Dermis lymphatic vessel endothelial cell (primary cell): ENCODE data around the gene ZNF490. TPM values are rescaled to one million over a fixed set of nuclear protein-coding genes. Genes with fewer than 3 reads are reported as not detected.

Source experiments
- total RNA-seq: library from RNA; depleted of rRNA; stranded (reverse); fragments of >200 nt; gene quantifications from 2 replicates; pipeline ENCODE4 v1.2.1, GENCODE V29; 2014

ZNF490 gene
- 7.4 and 8.1 TPM in 2 replicates for total RNA-seq

DNA sequence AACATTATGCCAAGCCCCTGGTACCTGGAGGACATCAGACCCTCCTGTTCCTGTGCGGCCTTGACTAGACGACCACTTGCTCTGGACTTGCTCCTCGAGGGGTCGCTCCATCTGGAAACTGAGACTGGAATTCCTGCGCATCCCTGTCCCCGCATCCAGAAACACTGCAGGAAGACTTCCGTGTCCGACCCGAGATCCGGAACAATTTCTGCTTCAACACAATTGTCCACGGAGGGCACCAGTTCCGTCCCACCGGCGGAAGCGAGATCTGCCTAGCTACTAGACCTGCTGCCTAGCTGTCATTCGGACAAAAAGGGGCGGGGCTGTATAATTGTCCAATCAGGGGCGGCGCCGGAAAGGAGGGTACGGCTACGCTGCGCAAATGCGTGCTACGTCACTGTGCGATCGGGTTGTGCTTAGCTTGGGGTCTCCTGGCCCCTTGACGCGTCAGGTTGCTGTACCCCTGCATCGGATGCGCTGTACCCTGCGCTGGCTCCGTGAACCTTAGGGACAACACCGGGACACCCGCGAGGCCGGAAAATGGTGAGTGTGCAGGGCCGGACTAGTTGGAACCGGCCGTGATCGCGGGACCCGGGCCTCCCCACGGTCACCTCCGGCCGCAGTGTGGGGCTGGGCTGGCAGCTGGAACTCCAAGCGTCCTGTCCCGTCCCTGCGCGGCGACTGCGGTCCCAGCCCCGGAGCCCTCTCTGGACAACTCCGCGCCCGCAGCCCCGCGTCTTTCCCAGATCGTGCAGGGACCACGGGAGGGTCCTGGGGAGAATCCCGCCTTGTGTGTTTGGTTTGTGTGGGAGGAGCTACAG is at the start of gene ZNF490, which contains the start of gene ZNF791:
Gene ZNF490, minus strand, starts transcription at position 274 of the 821 bp plus-strand sequence. Its CDS starts 133 bp downstream, at position 141.
Gene ZNF791, plus strand, starts transcription at position 381 of the 821 bp plus-strand sequence. Its CDS starts 160 bp downstream, at position 541.

DNA sequence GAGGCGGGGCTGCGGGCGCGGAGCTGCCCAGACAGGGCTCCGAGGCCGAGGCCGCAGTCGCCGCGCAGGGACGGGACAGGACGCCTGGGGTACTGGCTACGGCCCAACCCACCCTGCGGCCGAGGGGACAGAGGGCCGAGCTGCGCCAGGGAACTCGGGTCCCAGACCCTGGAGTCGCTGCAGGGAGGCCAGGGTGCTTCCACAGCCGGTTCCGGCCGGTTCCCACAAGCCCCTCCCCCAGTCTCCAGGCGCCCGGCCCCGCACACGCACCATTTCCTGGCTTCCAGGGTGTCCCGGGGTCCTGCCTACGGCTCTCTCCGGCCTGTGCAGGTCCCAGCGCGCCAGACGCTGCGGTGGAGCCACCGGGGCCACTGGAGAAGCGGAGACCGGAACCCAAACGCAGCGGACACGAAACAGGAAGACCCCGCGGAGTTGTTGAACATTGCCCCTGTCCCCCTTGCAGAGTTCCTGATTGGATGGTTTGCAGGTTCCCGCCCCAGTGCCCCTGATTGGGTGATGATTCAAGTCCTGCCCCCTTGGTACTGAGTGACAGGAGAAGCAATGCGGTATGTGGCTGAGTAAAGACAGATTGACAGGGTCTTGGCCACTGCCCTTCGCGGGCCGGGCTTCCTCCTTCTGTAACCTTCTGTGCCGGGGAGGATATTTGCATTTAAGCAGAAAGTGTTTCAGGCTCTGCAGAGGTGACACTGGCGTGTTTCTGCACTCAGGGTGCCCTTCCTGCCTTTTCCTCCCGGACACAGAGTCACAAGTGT is 59.4 kb downstream of the ZNF490 start, which contains the start of gene ZNF564:
Gene ZNF564, minus strand, starts transcription at position 423 of the 773 bp plus-strand sequence. Its CDS starts 150 bp downstream, at position 273.

Other genes with a start within 250 kb of the ZNF490 start
- gene ZNF442, start 245.1 kb downstream of the ZNF490 start, total RNA-seq: 0.65 and 1.9 TPM in 2 replicates
- 7.2 and 8.9 TPM in 2 replicates for gene ZNF799, start 209.5 kb downstream of the ZNF490 start, total RNA-seq
- 5.5 and 7.2 TPM in 2 replicates for gene ZNF443, start 169.8 kb downstream of the ZNF490 start, total RNA-seq
- gene ZNF709, start 126.0 kb downstream of the ZNF490 start, total RNA-seq: 3.5 and 5.0 TPM in 2 replicates
- gene ZNF564, start 59.3 kb downstream of the ZNF490 start, total RNA-seq: 9.1 and 12.0 TPM in 2 replicates
- 13.8 and 14.4 TPM in 2 replicates for gene ZNF791, start 107 bp upstream of the ZNF490 start, total RNA-seq
- 51.4 and 57.1 TPM in 2 replicates for gene MAN2B1, start 55.9 kb upstream of the ZNF490 start, total RNA-seq
- gene WDR83, start 56.0 kb upstream of the ZNF490 start, total RNA-seq: 7.8 and 7.9 TPM in 2 replicates
- gene DHPS, start 71.1 kb upstream of the ZNF490 start, total RNA-seq: 47.4 and 47.6 TPM in 2 replicates
- gene GNG14, start 77.2 kb upstream of the ZNF490 start, total RNA-seq: not detected in 2 replicates
- gene FBXW9, start 85.8 kb upstream of the ZNF490 start, total RNA-seq: 3.5 and 6.4 TPM in 2 replicates
- gene TNPO2, start 113.1 kb upstream of the ZNF490 start, total RNA-seq: 18.7 and 20.4 TPM in 2 replicates
- 170 and 174 TPM in 2 replicates for gene TRIR, start 123.9 kb upstream of the ZNF490 start, total RNA-seq
- 77.6 and 85.5 TPM in 2 replicates for gene GET3, start 126.7 kb upstream of the ZNF490 start, total RNA-seq
- not detected in 2 replicates for gene BEST2, start 141.0 kb upstream of the ZNF490 start, total RNA-seq
- gene HOOK2, start 164.7 kb upstream of the ZNF490 start, total RNA-seq: 9.7 and 10.6 TPM in 2 replicates
- 149 and 187 TPM in 2 replicates for gene JUNB, start 180.7 kb upstream of the ZNF490 start, total RNA-seq
- 170 and 189 TPM in 2 replicates for gene PRDX2, start 191.0 kb upstream of the ZNF490 start, total RNA-seq
- gene THSD8, start 191.3 kb upstream of the ZNF490 start, total RNA-seq: not detected in 2 replicates
- gene RNASEH2A, start 195.8 kb upstream of the ZNF490 start, total RNA-seq: 8.3 and 10.6 TPM in 2 replicates
- gene RTBDN, start 223.8 kb upstream of the ZNF490 start, total RNA-seq: not detected in 2 replicates
- 0.76 and 1.2 TPM in 2 replicates for gene MAST1, start 227.7 kb upstream of the ZNF490 start, total RNA-seq